Superior temporal gyrus (tissue), 1 donor: ENCODE measurements around the gene FHDC1.
"Not testable (repeated sequence)": the region's sequence is repeated elsewhere in the genome, so short reads cannot be mapped to it uniquely, and the experiment has no call there.

Experiments used
- DNase-seq: peaks from one replicate; pipeline ENCODE4 v3.0.0-alpha.2; 2016; ENCODE audit errors: extremely low spot score

The FHDC1 gene, protein sequence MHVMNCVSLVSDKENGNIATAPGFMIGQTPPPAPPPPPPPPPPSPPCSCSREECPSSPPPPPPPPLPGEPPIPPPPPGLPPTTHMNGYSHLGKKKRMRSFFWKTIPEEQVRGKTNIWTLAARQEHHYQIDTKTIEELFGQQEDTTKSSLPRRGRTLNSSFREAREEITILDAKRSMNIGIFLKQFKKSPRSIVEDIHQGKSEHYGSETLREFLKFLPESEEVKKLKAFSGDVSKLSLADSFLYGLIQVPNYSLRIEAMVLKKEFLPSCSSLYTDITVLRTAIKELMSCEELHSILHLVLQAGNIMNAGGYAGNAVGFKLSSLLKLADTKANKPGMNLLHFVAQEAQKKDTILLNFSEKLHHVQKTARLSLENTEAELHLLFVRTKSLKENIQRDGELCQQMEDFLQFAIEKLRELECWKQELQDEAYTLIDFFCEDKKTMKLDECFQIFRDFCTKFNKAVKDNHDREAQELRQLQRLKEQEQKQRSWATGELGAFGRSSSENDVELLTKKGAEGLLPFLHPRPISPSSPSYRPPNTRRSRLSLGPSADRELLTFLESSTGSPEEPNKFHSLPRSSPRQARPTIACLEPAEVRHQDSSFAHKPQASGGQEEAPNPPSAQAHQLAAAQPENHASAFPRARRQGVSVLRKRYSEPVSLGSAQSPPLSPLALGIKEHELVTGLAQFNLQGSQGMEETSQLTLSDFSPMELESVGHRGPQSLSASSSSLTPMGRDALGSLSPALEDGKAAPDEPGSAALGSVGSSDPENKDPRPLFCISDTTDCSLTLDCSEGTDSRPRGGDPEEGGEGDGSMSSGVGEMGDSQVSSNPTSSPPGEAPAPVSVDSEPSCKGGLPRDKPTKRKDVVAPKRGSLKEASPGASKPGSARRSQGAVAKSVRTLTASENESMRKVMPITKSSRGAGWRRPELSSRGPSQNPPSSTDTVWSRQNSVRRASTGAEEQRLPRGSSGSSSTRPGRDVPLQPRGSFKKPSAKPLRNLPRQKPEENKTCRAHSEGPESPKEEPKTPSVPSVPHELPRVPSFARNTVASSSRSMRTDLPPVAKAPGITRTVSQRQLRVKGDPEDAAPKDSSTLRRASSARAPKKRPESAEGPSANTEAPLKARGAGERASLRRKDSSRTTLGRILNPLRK

DNA sequence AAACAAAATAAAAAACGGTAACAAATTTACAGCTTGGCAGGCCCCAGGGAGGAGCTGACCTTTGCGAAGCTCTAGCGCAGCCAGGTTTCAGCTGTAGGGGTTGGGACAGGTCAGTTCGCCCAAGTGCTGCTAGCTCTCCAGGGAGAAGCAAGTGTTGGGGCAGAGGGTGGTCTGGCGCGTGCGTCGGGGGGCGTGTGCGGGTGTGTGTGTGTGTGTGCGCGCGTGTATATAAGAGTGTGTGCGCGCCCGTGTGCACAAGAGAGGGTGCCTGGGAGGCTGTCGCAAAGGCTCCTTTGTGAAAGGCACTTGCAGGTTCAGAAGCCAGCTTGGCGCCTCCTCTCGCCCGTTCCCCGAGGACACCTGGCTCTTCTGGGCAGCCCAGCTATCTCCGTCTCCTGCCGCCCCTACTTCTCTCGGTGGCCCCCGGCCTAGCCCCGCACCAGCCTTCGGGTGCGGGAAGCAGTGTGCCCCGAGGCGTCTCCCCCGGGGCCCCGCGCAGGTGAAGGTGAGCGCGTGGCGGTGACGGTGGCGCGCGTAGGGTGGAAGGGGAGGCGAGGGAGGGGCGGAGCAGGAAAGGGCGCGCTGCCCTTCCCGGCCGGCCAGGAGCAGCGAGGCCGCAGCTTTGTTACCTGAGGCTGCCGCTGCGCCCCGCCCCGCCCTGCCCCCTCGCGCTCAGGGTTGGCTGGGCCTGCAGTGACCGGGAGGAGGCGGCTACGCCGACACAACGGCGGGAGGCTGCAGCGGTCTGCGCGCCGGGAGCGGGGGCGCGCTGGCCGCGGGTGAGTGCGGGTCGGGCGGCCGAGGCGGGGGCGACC is at the start of gene FHDC1:
Gene FHDC1 (plus strand): TSS at position 693 of the 815 bp plus-strand sequence. CDS start 6,735 bp downstream, outside the sequence.
- DNase-seq = no peak

DNA sequence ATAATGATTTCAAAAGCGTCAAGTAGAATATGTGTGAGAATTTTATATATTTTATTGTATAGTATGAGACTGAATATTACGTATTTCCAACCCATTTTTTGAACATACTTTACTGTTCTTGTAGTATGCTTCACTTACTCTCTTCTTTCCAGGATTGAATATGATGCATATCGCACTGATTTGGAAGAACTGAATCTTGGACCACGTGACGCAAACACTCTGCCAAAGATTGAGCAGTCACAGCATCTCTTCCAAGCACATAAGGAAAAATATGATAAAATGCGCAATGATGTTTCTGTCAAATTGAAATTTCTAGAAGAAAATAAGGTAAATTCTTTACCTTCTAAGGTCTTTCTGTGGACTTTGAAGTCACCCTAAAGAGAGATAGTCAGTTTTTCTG is 48.1 kb upstream of the FHDC1 start:
- no peak for DNase-seq

DNA sequence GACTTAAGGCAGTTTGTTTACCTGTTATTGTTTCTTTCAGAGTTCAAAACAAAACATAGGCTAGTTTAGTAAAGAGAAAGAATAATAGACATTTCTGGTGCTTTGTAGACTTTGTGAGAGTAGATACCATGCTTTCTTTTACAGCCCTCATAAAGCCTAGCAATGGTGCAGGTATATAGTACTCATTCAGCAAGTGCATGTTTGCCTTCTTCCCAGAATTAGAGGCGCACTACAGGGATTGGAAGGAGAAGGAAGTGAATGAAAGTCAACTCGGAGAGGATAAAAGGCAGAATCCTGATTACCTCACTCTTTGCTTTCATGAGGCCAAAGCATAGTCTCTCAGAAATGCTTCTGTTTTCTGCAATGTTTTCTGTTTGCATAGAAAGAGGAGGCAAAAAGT is 43.1 kb upstream of the FHDC1 start:
- no peak for DNase-seq

DNA sequence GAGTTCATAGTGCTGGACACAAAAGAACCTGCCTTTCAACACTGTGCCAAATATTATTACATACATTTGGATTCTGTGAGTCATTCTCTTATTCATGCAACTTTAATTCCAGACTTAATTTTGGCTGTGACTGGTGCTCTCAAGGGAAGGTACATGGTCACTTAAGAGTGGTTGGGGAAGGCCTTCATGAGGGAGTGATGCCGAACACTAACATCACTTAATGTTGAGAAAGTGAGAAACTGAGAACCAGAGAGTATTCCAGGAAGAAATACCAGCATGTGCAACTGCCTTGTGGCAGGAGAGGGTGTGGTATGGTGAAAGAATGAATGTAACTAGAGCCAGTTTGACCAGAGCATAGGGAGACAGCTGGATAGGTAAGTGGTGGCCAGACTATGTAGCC is 41.5 kb upstream of the FHDC1 start:
- DNase-seq = no peak

DNA sequence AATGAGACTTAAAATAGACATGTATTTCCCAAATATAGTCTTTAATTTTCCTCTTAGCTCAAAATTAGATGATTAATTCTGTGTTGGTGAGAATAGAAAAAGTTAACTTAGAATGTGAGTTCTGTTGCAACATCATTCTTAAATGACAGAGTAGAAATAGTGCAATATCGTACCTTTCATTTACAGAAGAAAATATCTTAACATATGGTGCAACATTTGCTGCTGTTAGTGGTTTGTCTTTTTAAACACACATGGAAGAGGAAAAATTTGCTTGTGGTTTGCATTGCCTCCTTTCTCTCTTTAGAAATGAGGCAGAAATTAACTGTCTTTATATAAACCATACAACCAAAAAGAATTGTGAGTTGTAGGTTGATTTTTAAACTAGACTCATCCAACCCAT is 39.3 kb upstream of the FHDC1 start:
- no peak for DNase-seq

DNA sequence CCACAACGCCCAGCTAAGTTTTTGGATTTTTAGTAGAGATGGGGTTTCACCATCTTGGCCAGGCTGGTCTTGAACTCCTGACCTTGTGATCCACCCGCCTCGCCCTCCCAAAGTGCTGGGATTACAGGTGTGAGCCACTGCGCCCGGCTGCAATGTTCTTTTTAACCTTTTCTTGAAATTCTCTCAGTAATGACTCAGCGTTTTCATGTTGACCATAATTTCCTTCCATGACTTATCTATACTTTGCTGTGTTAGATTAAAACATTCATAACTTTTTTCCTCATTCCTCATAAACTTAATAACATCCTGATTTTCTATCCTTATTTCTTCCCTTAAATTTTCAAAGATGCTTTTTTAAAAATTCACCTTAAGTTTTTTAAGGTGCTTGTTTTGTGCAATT is 38.0 kb upstream of the FHDC1 start:
- DNase-seq = not testable (repeated sequence)

DNA sequence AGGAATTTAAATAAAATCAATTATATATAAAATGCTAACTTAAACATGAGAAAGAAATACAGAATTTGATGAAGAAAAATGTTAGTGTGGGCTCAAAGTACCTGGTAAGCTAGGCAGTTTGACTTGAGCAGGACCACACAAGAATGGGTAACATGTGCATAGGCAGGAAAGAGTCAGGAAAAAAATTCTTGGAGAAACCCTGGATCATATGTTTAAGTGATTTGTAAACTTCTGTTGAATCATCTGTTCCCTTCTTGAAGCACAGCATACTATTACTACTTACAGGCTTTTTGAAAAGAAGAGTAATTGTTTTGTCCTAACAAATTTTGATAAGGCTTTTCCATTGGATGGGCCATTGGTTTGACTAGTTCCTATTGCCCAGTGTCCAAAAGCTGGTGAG is 37.5 kb upstream of the FHDC1 start:
- DNase-seq = no peak

DNA sequence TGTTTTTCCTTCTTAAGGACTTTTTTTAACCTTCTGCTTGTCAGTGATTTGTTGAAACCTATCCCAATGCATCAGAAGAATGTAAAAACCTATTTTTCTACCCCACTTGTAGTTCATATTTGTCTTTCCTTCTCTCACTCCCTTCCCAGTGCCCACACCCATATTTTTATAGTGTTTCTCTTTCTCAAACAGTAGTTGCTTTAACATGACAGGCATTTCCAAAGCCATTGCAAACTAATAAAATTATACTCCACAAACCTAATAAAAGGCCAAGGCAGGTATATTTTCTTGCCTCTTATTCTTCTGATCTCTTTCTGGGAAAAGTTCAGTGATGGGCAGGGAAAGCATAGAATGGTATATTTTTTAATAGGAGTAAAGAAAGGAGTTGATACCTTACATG is 35.7 kb upstream of the FHDC1 start:
- DNase-seq = no peak

DNA sequence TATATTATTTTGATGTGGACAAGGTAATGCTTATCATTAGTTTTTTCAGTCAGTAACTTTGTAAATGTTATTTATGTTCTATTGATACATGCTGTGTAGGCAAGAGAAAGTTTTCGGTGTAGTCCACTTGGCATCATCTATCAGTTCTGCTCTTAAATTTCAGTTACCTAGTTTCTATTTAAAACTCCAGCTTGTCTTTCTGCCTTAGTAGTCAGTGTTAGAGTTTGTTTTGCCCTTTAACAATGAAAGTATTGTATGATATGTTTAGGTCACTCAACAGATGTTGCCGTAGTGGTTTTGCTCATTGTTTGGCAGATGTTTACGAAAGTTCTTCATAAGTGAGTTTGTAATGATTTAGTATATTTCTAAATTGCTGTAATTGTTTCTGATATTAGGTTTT is 34.9 kb upstream of the FHDC1 start:
- peak; percentile 70 for DNase-seq

DNA sequence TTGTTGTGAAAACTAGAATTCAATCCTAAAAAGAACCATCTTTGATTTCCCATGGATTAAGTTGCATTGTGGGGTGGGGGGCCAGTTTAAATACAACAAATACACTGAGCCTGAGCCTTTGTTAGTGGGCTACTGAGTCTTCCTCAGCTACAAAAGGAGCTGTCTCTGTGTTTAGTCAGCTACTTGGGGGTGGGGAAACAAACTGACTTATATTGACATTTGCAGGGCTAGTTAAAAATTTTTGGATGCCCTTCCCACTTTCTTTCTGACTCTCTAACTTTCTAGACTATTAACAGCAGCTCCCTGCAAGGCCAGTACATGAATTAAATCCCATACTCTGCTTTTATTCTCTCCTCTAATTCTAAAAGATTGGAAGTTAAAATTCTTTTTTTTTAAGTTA is 32.5 kb upstream of the FHDC1 start:
- DNase-seq = no peak

DNA sequence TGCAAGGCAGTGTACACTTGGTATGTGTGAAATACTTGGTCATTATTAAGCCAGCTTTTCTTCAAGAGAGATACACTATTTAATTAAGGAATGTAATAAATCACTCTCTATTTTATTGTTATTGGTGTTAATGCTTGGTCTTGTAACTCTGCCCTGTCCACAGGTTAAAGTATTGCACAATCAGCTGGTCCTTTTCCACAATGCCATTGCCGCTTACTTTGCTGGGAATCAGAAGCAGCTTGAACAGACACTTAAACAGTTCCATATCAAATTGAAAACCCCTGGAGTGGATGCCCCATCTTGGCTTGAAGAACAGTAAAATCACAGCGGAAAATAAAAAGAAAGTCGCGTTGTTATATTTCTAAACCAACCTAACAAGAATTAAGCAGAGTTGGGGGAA is 26.2 kb upstream of the FHDC1 start:
- DNase-seq = no peak

DNA sequence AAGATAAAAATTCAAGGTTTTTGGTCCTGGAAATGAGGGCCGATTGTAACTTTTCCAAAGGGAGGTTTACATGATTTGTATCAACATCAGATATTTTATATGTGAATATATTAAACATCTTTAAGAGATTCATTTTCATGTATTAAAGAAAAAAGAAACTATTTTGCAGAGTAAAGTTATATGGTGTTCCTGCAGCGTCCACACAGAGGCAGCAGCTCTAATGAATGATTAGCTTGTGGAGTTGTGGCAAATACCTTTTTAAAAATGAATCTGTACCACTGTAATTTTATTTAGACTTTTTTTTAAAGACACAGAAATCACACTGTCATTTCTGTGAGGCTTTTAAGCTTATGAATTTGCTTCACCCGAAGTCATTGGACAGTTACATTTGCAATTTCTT is 25.6 kb upstream of the FHDC1 start:
- no peak for DNase-seq

DNA sequence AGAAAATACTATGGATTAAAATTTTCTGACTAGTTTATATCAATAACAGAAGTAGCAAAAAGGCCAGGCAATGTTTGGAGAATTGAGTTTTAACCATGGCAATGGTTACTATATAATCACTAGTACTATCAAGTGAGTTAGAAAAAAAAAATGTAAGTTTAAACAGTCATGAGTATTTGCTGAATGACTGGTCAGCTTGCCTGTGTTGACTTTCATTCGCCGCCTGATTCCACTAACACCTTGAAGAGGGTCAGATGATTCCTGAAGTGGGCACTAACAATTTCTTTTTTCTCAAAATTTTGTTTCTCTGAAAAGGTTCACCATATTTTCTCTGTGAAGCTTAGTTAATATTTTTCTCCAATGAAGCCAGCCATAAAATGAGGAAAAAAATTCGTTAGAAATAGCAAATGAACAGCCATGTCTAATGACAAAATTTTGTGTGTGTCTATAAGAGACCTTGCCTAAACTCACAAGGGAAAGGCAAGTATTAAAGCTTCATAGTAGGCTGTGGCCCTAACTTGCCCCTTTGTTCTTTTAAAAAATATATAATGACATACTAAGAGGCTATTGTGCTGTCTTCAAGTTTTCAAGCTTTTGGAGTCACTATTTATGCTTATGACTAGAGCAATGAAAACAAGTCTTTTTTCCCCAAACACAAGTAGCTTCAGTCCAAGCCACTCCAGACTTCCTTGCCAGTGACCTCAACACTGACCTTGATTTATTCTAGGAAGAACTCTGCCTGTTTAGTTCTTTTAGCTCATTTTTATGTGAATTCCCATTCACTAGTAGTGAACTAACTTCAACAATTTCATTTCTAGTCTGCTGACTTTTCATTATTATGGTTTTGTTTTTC is 18.4 kb upstream of the FHDC1 start:
- no peak for DNase-seq

DNA sequence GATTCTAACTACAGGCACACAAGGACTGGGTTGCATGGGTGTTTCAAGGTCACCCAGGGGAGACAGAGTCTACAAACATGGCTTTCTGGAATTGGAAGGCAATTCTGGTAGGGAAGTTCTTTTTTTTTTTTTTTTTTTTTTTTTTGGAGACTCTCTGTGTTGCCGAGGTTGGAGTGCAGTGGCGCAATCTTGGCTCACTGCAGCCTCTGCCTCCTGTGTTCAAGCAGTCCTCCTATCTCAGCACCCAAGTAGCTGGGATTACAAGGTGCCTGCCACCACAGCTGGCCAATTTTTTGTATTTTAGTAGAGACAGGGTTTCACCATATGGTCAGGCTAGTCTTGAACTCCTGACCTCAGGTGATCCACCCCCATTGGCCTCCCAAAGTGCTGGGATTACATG is 16.3 kb upstream of the FHDC1 start:
- no peak for DNase-seq

DNA sequence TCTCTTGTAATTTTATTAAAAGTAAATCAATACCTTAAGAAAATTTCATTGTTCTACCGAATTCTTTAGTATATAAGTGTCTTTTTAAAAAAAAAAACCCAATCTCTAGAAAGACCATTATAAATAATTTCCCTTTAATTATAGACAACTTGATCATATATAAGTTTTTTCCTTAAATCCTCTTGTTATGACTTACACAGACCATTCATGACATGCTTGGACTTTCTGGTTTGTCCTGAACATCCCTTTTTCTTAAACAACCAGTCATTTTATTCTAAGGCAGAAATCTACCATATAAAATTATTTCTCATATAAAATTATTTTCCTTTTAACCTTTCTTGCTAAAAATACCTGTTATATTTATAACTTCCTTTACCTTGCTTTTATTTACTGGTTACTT is 15.4 kb upstream of the FHDC1 start:
- no peak for DNase-seq

DNA sequence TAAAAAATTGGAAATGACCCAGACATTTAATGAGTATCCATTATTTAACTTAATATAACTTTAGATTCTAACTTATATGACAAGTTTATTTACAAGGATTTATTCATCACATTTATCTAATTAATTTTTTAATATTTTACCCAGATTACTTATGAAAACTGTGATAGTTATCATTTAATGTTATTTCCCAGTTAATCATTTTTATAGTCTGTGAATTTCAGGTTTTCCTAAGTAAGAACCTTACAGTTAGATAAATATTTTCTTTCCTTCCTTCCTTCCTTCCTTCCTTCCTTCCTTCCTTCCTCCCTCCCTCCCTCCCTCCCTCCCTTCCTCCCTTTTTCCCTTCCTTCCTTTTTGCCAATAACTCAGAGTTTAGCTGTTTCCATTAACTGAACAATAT is 14.8 kb upstream of the FHDC1 start:
- no peak for DNase-seq

DNA sequence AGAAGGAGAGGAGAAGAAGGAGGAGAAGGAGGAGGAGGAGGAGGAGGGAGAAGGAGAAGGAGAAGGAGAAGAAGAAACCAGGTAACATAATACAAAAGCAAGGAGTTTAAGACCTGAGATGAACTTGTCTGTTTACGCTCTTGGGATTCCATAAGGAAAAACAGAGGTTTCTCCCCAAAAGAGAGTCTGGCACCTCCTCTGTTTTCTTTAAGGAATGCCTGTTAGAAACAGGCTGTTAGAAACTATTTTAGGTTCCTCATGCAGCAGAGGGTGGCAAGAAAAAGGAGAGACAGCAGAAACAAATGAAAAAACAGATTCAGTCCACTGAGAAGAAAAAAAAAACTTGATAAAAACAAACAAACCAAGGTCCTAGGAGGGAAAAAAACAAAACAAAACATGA is 10.3 kb upstream of the FHDC1 start:
- DNase-seq = no peak

DNA sequence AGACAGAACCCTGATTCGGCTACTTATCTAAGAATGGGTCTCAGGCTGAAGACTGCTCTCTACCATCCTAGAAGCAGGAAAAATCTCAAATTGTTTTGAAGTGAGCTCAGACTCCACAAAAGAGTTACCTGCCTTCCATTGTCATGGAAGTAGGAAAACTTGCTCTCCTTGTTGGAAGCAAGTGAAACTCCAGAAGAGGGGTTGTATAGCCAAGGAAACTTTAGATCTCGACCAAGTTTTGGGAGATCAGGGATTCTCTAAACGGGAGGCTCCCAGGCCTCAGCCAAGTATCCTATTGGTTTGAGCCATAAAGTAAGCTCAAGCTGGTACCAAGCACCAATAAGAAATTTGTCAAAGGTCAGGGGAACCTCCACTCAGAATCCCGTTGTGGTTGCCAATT is 9.2 kb upstream of the FHDC1 start:
- DNase-seq = no peak

DNA sequence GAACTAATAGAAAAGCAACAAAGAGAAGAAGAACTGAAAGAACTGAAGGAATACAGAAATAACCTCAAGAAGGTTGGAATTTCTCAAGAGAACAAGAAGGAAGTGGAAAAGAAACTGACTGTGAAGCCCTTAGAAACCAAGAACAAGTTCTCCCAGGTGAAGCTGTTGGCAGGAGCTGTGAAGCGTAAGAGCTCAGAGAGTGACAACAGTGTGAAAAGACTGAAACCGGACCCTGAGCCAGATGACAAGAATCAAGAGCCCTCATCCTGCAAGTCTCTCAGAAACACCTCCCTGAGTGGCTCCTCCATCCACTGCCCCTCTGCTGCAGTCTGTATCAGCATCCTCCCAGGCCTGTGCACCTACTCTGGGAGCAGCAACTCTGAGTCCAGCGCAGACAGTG is 8.4 kb upstream of the FHDC1 start:
- DNase-seq = no peak

DNA sequence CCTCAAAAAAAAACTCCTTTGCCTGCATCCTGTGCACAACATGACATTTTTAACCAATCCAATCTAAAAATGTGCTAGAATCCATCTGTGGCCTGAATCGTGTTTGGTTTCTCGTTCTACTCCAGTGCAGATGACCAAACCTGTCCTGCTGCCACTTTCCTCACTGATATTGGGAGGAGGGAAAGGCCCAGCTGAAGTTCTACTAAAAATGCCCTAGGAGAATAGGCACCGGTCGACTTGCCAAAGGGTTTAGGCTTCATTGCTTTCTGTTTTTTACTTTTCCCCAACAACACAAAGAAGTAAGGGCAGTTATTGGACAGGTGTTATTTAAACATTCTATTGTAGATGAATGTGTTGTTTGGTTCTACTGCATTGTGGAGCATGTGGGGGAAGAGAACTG is 7.8 kb upstream of the FHDC1 start:
- no peak for DNase-seq

DNA sequence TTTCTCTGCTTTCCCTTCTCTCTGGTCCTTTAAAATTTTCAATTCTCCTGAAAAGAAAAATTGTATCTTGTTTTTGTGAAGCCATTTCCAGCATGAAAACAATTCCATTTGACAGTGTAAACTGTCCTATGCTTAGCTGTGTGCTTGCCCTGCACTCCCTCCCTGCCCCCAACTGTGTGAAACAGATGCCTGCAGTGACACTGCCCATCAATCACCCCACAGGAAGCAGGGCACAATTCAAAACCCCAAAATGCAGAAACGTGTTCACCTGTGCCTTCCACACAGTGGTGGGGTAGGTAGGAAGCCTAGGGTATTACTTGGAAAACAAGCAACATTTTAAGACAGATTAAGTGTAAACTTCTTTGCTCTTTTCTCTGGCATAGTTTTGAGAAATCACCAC is 6.2 kb upstream of the FHDC1 start:
- DNase-seq = no peak
